Measurements from ENCODE around the gene OR2T27. TPM values are rescaled to one million over a fixed set of nuclear protein-coding genes. Genes with fewer than 3 reads are reported as not detected.
"Not testable (repeated sequence)": the region's sequence is repeated elsewhere in the genome, so short reads cannot be mapped to it uniquely, and the experiment has no call there.

OR2T27 gene
- total RNA-seq, result not detected

GRCh38 chr1:248655354-248655753, at the start of gene OR2T27:
Gene OR2T27, minus strand, starts transcription at chr1:248655528. Its CDS starts 4,644 bp downstream, at chr1:248650884.
- not testable (repeated sequence) for DNase-seq

- DNase-seq, result no peak
These were observed 49.3 kb upstream of the OR2T27 start for GRCh38 chr1:248704606-248705005.

GRCh38 chr1:248703674-248704073, 48.3 kb upstream of the OR2T27 start:
- no peak for DNase-seq

GRCh38 chr1:248702714-248703113, 47.4 kb upstream of the OR2T27 start, which contains the start of gene OR14I1:
Gene OR14I1, minus strand, starts transcription at chr1:248702766.
- DNase-seq, result no peak

- DNase-seq, result no peak
These were observed 43.8 kb upstream of the OR2T27 start for GRCh38 chr1:248699099-248699498.

GRCh38 chr1:248697907-248698306, 42.6 kb upstream of the OR2T27 start:
- no peak for DNase-seq

GRCh38 chr1:248696774-248697173, 41.4 kb upstream of the OR2T27 start:
- no peak for DNase-seq

DNA sequence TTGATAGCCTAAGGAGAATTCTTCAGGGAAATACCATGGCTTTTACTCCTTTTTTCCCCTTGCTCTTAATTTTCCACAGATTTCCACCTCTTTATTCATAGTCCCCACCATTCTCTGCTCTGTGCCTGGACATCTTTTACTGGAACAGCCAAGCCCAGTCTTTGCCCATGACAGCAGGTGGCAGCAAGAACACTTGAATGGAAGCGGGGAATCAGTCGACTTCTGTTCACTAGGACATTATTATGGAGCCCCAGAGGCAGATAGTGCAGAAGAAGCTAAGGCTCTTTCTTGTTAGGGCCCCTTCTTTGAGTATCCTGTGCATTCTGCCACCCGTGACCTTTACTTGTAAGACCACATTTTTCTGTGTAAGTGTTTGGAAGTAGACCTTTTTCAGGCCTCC, 40.9 kb upstream of the OR2T27 start:
- DNase-seq, result no peak

DNA sequence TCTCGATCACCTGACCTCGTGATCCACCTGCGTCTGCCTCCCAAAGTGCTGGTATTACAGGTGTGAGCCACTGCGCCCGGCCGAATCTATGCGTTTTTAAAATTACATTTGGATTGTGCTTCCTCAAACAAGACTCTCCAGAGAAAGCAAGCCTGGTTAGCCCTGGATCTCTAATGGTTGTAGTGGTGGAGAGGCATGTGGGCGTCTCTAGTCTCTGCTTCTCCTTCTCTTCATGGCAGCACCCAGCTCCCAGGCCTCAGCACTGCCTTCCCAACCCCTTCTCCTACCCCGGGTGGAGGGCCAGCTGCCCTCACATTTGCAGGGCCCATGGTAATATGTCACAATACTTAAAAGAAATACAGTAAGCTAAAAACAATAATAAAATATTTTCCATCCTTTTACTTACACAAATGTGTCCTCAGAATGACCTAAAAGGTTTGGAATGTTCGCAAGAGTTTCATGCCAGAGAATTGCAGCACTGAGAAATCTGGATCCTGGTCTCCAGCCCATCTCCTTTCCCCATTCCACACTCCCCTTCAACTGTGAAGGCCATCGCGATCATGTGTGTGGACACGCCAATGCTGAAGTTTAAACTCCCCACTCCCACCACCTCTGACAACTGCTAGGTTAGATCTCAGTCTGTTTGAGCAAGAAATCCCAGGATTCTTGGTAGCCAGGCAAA, 40.3 kb upstream of the OR2T27 start:
- DNase-seq, result no peak

GRCh38 chr1:248691567-248692155, 36.3 kb upstream of the OR2T27 start:
- DNase-seq, result no peak

- DNase-seq, result no peak
These were observed 33.4 kb upstream of the OR2T27 start for GRCh38 chr1:248688527-248689298.

DNA sequence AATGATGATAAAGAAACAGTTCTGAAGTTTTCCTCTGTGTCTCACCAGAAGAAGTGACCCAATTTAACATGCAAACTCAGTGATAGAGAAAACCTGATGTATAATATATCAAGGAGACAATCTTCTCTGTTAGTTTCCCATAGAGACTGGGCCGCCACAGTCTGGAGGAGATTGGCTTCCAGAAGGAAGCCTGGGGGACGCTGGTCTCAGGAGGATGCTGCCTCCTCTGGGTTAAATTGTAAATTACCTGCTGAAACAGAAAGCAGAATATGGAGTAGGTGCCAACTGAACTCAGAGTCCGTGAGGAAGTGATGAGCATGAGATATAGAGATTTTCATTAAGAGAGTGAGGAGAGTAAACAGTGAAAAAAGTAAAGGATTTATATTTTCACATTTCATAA, 31.5 kb upstream of the OR2T27 start:
- no peak for DNase-seq

- no peak for DNase-seq
These were observed 26.3 kb upstream of the OR2T27 start for GRCh38 chr1:248681651-248682050.

DNA sequence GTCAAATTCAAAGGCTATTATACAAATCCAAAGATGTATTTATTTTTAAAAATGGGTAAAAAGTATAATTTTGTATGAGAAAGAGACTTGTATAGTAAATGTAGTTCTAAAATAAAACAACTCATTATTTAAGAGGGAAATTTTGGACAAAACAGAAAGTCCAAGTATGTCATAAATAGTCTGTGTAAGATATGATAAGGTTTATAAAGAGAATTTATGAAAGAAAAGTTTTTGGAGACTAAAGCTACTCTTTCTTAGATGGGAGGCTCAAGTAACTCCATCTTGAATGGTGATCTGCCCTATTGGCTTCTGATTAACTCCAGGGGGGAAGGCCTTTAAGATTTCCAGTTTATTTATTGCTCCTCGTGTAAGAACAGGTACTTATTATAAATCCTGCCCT, 14.7 kb upstream of the OR2T27 start:
- no peak for DNase-seq

GRCh38 chr1:248663453-248664328, 8.4 kb upstream of the OR2T27 start:
- DNase-seq, result not testable (repeated sequence)

GRCh38 chr1:248656797-248657196, 1.5 kb upstream of the OR2T27 start:
- not testable (repeated sequence) for DNase-seq

- DNase-seq, result not testable (repeated sequence)
These were observed 6.4 kb downstream of the OR2T27 start for GRCh38 chr1:248648770-248649536.

DNA sequence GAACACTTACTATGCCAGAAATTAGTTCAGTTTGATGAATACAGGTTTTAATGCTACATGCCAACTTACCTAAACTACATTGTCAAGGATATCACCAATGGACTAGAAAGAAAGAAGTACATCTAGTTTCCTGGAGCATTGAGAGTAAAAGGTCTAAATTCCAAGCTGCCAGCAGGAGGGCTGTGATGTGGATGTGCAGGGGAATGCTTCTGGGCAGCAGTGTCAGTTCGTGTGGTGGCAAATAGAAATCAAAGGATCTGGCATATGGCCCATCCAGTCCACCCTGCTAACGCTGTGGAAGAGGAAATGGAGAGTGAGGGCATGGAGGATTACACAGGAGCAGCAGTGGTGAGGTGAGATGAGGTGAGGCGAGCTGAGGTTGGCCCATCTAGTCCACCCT, 10.2 kb downstream of the OR2T27 start, which contains the start of gene OR2T35:
Gene OR2T35 (minus strand): TSS at position 101 of the 400 bp plus-strand sequence. CDS start 6,020 bp downstream, outside the sequence.
- DNase-seq, result not testable (repeated sequence)

- not testable (repeated sequence) for DNase-seq
These were observed 12.2 kb downstream of the OR2T27 start for GRCh38 chr1:248642971-248643651.

DNA sequence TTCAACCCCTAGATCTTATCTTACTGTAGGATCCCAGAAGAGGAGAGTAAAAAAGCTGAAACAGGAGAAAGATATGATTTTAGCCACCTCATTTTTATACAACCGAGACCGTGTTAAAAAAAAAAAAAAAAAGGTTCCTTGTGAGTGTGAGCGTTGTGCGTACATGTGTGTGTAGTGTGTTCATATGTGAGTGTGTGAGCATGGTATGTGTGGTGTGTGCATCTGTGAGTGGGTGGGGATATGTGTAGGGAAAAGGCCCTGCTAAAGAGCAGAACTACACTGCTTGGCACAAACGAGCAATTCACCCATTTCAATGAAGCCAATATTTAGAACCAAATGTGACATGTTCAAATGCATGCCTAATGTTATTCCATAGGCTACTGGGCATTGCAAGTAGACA, 13.7 kb downstream of the OR2T27 start:
- DNase-seq, result not testable (repeated sequence)

DNA sequence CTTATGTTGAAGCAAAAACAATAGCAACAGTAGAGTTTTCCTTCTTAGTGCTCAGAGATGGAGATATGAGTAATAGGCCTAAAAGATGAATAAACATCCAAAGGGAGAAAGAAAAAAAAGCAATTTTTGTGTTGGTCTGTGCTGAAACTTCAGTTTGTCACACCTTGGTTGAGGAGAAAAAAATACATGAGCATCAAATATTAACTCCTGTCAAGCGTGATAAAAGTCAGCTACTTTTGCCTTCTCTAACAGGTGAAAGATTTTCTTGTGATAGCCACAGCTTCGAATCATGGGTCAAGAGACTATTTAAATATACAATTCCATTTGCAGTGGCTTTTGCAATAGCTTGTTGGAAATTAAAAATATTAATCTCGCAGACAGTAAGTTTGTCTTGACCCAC, 14.4 kb downstream of the OR2T27 start:
- DNase-seq, result not testable (repeated sequence)

Data from occipital lobe (tissue), 2 donors.